GM18873 (cell line): ENCODE results near the gene SKAP2.
"Not testable (repeated sequence)": the region's sequence is repeated elsewhere in the genome, so short reads cannot be mapped to it uniquely, and the experiment has no call there.

ENCODE experiments used
- ATAC-seq: cut with Tn5 transposase; IDR thresholded peaks from one replicate; pipeline ENCODE4 v1.9.1; 2021; ENCODE audit warnings: mild to moderate bottlenecking, moderate library complexity, moderate number of reproducible peaks; ENCODE audit not compliant: unreplicated experiment, low FRiP score

SKAP2 gene

DNA sequence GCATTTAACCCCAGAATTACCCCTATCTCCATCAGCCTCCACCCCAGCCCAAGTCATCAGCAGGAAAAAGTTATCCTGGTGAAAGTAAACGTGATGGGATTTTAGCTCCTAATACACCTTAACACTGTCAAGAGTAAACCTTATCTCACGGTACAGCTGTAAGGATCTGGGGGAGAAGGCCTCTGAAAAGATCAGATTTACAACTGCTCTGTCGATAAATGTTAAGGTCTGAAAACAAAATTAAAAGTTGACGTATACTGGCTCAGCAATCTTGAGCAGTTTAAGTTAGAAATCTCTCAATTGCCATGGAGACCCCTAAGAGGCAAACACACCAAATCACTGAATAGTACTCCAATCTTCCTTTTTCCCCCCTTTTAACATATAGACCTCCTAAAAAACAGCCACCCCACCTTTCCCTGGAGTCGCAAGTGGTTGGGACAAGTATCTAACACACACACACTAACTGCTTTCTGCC, 6.1 kb downstream of the SKAP2 start:
- ATAC-seq, result no peak

DNA sequence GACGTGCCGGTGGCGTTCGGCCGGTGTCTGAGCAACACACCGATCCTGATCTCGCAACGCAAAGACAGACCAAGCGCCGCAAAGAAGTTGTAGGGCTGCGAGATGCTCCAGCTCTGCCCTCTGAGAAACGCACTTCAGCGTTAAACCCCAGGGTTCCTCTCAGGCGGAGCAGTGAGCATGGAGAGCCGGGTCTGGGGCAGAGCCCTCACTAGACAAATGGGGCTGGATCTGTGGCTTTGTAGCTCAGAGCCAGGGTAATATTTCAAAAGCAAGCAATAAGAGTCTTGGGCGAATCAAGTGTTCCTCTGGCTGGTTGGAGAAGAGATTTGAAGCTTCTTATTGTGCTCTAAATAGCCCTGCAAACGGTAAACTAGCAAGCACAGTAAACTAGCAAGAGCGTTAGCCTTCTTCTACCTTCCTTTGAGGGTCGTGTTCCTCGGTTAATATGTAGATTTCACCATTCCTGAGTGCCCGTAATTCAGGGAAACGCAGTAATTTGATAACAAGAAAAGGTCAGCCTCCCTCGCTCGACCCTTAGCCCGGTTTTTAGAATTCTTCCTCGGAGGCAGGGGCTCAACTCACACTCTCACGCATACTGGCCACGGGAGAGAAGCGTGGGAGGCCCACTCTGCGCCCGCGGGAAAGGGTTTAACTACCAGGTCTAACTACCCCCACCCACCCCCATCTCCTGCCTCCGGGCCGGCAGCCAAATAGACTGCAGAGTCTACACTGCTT, 6.7 kb downstream of the SKAP2 start:
- ATAC-seq, result no peak

GRCh38 chr7:26857170-26857505, 7.3 kb downstream of the SKAP2 start:
- ATAC-seq, result no peak

DNA sequence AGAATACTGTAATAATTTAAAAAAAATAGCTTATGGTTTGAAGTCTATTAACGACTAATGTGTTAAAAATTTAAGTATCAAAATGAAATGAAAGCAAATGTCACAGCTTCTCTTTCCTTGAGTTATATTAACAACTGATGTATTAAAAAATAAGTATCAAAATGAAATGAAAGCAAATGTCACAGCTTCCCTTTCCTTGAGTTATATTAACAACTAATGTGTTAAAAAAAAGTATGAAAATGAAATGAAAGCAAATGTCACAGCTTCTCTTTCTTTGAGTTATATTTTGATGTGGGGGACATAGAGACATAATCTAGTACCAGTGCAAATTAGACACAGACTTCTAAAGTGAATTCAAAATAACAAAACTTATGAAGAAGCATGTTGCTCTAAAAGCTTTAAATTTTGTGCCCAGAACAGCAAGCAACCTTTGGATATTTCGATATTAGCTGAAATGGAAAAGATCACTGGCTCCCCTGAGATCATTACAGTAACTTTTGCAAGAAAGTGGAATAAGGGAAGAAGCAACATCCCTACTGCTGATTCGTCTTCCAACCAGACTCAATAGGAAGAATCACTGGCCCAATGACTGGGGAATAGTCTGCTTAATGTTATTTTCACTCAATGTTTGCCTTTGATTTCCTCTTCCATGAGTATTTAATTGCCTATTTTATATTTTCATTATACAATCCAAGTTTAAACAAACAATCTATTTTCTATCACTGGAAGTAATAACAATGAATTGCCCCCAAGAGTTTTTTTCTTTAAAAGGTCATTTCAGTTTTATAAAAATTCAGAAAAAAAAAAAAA, 8.0 kb downstream of the SKAP2 start:
- ATAC-seq, result no peak

GRCh38 chr7:26854876-26855855, 9.2 kb downstream of the SKAP2 start:
- no peak for ATAC-seq

DNA sequence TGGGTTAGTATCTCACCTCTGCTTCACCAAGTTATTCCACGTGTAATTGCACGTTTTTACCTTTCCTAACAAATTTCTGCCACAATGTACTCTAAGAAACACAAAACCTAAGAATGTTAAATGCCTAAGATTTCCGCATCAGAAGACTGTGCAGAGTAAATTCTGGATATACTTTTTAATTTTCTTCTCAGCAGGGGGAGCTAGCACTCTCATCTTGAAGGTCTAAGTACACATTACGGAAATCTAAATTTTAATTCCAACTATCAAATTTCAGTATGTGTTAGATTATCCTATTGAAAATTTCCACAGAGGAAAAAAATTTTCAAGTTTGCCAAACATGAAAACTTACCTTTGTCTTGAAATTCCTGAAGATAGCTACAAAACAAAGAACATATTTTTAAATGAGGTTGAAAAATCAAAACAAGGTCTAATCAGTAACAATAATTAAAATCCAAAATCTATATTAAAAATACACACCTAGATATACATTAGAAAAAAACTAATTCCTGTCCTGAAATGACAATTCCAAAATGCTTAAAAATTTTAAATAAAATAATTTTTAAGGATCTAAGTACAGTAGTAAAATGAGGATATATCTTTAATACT, 10.5 kb downstream of the SKAP2 start:
- ATAC-seq, result no peak

DNA sequence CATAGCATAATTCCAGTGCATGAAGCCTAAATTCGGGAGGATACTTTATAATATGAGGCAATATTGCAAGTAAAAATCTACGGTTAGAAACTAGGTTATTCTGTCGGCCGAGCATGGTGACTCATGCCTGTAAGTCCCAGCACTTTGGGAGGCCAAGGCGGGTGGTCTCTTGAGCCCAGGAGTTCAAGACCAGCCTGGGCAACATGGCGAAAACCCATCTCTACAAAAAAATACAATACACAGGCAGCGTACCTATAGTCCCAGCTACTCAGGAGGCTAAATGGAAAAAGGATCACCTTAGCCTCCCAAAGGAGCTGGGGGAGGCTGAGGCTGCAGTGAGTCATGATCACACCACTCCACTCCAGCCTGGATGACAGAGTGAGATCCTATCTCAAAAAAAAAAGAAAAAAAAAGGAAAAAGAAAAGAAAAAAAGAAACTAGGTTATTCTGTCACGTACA, 14.2 kb downstream of the SKAP2 start:
- no peak for ATAC-seq

DNA sequence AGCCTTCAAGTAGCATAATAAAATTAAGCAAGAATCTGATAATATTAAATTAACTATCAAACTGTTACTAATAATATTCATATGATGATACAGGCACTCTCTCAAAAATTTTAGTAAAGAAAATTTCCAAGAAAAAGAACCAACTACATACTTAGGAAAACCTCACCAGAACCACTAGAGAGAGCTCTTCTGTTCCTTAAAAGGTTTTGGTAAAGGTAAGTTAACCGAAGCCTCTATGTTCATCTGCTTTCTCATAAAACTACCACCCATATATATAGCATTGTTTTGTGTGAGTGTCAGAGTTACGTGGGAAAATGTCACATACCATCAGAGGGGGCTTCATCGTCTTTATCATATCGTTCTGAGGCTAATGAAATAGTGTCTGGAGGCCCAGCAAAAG, 20.7 kb downstream of the SKAP2 start:
- ATAC-seq, result no peak

GRCh38 chr7:26842897-26843296, 21.5 kb downstream of the SKAP2 start:
- no peak for ATAC-seq

GRCh38 chr7:26841003-26841739, 23.2 kb downstream of the SKAP2 start:
- no peak for ATAC-seq

DNA sequence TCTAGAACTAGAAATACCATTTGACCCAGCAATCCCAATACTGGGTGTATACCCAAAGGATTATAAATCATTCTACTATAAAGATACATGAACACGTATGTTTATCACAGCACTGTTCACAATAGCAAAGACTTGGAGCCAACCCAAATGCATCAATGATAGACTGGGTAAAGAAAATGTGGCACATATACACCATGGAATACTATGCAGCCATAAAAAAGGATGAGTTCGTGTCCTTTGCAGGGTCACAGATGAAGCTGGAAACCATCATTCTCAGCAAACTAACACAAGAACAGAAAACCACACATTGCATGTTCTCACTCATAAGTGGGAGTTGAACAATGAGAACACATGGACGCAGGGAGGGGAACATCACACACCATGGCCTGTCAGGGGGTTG, 27.6 kb downstream of the SKAP2 start:
- not testable (repeated sequence) for ATAC-seq

GRCh38 chr7:26815426-26815825, 49.0 kb downstream of the SKAP2 start:
- ATAC-seq, result no peak

DNA sequence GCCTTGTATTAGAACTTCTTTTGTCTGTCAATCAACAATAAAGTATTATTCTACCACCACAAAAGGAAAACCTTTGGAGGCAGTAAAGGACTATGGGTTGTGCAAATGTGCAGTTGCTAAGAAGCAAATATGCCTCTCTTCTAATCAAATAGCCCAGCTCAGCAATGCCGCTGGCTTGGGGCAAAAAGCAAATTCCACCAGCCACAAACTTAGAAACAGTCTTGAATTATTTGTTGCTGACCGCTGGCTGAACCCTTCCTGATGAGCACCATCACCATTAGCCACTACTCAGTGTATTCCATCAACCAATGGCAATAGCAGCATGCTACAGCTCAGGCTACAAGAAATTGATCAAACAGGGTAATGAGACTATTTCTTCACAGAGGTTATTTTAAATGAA, 51.0 kb downstream of the SKAP2 start:
- ATAC-seq, result no peak

DNA sequence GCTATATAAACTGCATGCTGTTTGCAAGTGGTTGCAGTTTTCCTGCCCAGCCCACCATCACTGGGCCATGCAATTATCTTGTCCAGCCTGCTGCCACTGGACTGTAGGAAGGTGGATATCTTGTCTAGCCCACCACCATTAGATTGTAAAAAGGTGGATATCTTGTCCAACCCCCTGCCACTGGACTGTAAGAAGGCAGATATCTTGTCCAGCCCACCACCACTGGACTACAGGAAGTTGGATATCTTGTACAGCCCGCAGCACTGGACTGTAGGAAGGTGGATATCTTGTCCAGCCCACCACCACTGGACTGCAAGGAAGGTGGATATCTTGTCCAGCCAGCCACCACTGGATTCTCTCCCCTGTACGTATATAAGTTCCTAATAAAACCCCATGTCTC, 69.8 kb downstream of the SKAP2 start:
- no peak for ATAC-seq

- no peak for ATAC-seq
Observed at GRCh38 chr7:26792576-26792975, 71.8 kb downstream of the SKAP2 start.

GRCh38 chr7:26792006-26792405, 72.4 kb downstream of the SKAP2 start:
- no peak for ATAC-seq

GRCh38 chr7:26789481-26790184, 74.8 kb downstream of the SKAP2 start:
- no peak for ATAC-seq

DNA sequence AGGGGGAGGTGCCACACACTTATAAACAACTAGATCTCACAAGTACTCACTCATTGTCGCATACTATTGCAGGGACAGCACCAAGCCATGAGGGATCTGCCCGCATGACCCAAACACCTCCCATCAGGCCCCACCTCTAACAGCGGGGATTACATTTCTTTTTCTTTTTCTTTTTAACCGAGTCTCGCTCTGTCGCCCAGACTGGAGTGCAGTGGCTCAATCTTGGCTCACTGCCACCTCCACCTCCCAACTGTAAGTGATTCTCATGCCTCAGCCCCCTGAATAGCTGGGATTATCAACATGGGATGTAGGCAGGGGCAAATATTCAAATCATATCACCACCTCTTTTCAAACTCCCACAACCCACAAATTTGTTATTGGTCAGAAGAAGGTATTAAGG, 76.7 kb downstream of the SKAP2 start:
- no peak for ATAC-seq

GRCh38 chr7:26784118-26784517, 80.3 kb downstream of the SKAP2 start:
- ATAC-seq, result no peak
